GM18511 (cell line): Measurements from ENCODE around the gene FOXP1.

Source experiments
- ATAC-seq: cut with Tn5 transposase; IDR thresholded peaks from one replicate; pipeline ENCODE4 v1.9.1; 2021; ENCODE audit warnings: mild to moderate bottlenecking, moderate library complexity; ENCODE audit not compliant: unreplicated experiment

The FOXP1 gene

GRCh38 chr3:71202848-71203533, 380.5 kb downstream of the FOXP1 start:
- no peak for ATAC-seq

DNA sequence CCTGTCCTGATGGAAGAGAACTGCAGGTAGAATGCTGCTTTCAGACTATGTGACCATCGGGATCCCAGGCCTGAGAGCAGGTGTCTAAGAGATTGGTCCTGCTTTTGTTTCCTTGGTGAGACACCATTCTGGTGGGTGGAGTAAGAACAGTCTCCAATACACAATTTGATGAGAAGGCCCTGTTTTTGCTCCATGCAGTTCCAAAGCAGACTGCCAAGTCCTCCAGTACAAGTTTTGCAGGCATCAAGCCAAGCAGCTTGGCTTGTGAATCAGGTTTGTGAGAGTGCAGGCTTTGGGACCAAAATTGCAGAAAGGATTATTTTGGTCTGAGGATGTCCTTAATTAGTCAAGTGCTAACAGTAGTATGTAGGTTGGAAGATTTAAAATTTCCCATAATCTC, 381.6 kb downstream of the FOXP1 start:
- no peak for ATAC-seq

- no peak for ATAC-seq
These were observed 385.5 kb downstream of the FOXP1 start for GRCh38 chr3:71197841-71198565.

DNA sequence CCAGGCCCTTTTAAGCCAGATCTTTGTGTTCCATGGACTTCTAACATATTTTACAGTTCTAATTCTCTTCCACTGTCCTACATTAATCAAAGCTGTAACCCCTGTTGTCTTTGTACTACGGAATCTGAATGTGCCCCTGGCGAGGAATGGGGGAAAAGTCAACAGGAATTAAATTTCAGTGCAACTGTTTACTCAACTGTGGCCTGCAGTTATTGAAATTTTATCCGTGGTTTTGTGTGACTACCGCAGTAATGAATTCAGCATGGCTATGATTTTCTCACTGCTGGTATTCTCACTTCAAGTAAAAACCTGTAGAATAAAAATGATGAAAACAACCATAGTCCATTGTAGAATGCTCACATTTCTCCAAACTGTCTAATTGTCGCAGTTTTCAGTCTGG, 388.0 kb downstream of the FOXP1 start:
- no peak for ATAC-seq

- no peak for ATAC-seq
These were observed 388.7 kb downstream of the FOXP1 start for GRCh38 chr3:71194785-71195184.

- no peak for ATAC-seq
These were observed 392.5 kb downstream of the FOXP1 start for GRCh38 chr3:71191031-71191482.

- no peak for ATAC-seq
These were observed 394.0 kb downstream of the FOXP1 start for GRCh38 chr3:71189480-71189879.

DNA sequence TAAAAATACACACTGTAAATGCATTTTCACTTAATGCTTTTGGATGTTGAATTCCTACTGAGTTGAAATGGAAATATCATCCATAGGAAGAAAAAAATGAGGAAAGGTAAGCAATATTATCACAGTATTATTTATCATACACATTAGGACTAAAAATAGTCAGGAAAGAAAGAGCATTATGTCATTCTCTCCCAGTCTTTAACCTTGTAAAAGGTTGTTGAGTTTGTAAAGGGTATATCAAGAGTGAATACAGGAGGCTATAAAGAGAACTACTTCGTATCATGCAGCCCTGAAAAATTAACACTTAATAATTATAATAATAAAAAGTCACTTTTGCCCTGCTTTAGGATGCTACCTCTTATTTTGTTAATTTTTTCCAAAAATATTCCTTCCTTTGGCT, 395.8 kb downstream of the FOXP1 start:
- ATAC-seq: no peak

GRCh38 chr3:71186801-71187200, 396.7 kb downstream of the FOXP1 start:
- ATAC-seq: no peak

DNA sequence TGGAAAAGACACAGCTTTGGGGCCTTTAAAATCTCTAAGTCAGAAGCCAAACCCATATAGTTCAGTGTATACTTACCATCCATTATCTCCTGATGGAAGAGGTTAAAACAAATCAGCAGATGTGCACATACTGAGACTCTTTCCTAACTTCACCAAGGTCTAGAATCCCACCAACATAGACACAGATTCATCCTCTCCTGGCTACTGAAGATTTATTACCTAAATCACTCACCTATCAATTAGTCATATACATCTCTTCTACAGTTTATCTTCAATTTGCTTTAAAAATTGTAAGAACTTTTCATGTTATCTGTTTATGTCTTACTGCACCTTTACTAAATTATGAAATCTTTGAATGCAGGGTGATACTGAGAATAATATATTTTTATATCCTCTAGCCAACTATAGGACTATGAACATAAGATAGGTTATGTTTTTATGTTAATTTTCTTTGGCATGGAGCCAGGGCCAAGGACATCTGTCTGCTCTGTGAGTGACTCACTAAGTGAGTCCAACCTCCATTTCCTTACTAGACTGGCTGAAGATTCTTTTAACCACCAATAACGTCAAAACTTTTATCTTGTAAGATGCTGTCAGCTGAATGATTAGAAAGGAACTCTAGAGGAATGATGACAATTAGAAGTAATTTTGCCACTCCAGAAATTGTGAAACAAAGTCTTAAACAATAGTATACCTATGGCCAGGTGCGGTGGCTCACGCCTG, 397.6 kb downstream of the FOXP1 start:
- no peak for ATAC-seq

DNA sequence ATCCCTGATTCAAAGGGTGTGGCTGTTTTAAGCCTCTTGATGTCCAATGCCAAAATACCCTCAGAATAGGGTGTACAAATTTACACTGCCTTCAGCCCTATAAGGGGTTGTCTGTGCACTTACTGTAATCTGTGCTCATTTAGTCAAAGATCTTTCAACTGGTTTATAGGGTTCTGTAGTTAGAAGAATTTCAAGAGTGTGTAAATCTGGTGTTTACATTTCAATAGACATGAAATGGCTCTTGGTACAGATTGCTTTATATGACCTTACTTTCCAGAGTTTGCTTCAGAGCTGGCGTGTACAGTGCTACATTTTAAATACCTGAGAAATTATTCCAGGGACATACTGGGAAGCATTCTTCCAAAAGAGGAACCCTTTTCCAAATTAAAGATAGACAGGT, 399.3 kb downstream of the FOXP1 start:
- no peak for ATAC-seq

DNA sequence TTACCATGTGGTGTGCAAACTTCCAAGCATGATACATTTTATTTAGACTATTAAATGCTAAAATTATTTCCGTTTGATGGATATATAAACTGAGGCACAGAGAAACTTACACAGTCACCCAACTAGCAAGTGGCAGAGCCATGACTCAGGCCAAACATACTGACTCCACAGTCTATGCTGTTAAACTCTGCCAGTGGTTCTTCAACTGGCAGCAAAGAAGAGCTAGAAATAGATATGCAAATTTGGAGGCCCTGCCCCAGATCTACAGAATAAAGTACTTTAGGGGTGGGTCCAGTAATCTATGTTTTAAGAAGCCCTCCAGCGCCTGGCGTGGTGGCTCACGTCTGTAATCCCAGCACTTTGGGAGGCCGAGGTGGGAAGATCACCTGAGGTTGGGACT, 400.0 kb downstream of the FOXP1 start:
- ATAC-seq: no peak

DNA sequence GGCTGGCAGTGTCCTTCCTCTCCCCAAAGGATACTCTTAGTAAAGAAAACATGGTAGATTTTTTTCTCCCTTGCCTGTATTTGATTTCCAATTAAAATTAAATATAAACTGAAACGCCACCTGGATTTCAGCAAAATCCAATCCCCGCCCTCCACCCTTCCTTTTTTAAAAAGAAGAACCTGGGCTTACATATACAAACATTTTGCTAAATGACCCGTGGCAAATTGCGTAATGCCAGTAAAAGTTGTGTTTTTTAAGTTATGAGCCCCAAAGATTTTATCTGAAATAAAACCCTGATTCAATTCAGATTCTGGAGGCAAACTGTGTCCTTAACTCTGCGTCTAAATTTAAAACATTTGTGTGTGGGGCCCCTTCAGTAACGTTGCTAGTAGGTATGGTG, 403.0 kb downstream of the FOXP1 start:
- ATAC-seq: no peak

GRCh38 chr3:71177375-71177774, 406.2 kb downstream of the FOXP1 start:
- ATAC-seq: no peak

DNA sequence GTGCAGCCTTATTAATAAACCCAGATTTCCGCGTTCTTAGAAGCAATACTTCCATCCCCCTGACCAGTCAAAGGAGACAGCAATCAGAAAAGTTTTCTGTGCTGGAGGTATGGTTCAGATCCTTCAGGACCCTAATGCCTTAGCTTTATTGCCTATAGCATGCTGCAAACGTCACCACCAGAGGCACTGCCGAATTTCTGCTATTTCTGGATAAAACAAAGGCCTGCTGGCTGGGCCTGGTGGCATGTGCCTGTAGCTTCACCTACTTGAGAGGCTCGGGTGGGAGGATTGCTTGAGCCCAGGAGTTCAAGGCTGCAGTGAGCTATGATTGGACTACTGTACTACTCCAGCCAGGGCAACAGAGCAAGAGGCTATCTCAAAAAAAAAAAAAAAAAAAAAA, 407.2 kb downstream of the FOXP1 start:
- ATAC-seq: no peak

GRCh38 chr3:71175691-71176365, 407.7 kb downstream of the FOXP1 start:
- no peak for ATAC-seq

DNA sequence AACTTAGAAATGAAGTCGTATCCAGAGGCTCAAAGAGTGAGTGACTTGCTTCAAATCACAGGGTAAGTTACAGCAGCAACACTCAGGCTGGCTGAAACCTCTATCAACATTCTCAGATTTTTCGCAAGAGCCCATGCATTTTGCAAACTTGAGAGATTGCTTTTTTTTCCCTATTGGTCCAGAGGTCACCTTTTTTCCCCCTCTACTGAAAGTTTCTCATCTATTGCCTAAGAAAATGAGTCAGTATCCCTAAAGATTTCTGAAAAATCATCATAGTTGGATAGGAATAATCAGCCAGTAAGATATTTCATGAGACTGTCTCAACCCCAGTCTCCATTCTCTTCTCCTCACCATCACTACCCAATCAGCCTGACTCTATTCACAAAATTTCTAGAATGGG, 410.6 kb downstream of the FOXP1 start:
- no peak for ATAC-seq

DNA sequence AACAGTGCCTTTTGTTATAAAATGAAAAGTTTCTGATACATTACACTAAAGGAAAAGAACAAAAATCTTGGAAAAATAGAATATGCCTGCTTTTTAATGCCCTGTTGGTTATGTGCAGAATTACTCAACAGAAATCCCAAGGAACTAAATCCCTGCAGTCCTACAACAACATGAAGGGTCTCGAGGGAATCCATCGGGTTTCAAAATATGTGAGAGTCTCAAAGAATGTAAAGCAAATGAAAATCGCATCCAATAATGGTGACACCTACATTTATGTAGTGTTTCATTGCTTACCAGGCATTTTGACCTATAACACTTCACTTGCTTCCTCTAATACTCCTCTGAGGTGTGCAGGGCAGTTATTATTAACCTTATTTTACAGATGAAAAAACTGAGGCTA, 411.3 kb downstream of the FOXP1 start:
- ATAC-seq: no peak

DNA sequence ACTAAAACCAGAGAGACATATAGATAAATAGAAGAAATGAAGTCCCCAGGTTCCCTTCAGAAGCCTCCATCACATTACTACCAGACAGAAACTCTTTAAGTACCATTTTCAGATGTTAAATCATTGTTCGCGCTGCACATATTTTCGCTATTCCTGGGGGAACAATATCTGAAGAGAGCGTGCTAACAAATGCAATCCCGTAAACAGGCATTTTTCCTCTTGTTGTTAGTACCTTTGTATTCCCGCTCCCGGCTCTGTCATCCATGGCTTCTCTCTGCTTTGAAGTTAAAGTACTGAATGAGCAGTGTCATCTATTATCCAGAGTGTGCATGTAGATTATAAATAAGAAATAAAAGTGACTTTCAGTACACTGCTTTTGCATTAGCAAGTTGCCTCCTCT, 412.3 kb downstream of the FOXP1 start:
- ATAC-seq: no peak

DNA sequence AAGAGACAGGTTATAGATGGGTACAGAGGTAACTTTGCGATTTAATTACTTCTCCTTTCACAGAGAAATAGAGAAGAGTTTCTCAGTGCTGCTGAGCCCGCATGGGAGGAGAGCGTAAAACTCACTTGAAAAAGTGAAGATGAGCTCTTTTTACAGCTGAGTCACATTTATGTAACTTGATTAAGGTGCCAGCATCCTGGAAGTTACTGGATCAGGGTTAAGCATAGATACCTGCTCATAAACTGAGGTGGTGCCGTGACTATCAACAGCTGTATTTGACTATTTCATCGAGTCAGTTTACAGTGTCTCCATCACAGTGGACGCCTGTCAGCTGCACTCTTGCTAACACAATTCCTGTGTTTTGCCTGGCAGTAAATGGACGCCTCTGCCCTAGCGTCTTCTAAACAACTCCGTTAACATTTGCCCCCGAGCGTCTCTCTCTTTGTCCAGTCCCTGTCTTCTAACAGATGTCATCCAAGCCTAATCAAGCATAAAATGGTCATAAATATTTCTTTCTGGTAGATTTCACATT, 414.6 kb downstream of the FOXP1 start:
- no peak for ATAC-seq

DNA sequence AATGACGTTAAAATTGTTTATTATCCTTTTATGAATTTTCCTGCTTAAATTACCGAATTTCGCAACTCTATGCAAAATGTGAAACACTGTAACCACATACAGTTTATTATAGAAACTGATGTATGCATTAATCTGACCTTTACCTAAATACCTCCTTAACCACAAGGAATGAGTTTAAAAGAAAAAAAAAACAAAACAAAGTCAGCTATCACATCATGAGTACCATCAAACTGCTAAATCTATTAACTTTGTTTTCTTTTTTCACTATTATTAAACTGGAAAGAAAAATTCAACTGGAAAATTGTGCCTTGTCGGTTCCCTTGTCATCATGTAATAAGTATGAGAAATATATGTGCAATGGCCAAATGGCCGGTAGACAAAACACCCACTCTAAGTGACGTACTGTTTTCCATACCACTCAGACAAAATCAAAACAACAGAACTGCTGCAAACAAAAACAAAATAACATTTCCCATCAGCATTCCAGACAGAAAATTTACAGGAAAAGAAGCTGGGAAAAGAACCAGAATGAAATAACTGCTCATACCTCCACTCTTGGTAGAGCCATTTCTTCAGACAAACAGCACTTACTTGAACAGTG, 415.3 kb downstream of the FOXP1 start:
- ATAC-seq: no peak
